Smooth muscle cell (in vitro differentiated cells): ENCODE results near the gene PACS2. TPM values are rescaled to one million over a fixed set of nuclear protein-coding genes. Genes with fewer than 3 reads are reported as not detected.

Experiments
- DNase-seq: peaks from one replicate; lab custom pipeline; 2025; ENCODE audit not compliant: unreplicated experiment; lab: John Stamatoyannopoulos, UW
- H2AFZ ChIP-seq: fragments of 200-600 bp; sonication (generic); 2 replicates; pipeline ENCODE4 v1.6.0; 2016; ENCODE audit warnings: antibody characterized with exemption, low read depth, mild to moderate bottlenecking
- H3F3A ChIP-seq: fragments of 200-600 bp; sonication (generic); 2 replicates; pipeline ENCODE4 v1.6.0; 2017; ENCODE audit warnings: antibody characterized with exemption, low read depth
- H3K27ac ChIP-seq: fragments of 200-600 bp; sonication (generic); 2 replicates; pipeline ENCODE4 v1.5.1; 2016; ENCODE audit warnings: low read depth, mild to moderate bottlenecking
- H3K27me3 ChIP-seq: fragments of 200-600 bp; sonication (generic); 2 replicates; pipeline ENCODE4 v1.6.1; 2016; ENCODE audit warnings: low read depth, mild to moderate bottlenecking
- H3K36me3 ChIP-seq: fragments of 200-600 bp; sonication (generic); 2 replicates; pipeline ENCODE4 v1.5.1; 2016; ENCODE audit warnings: low read depth
- H3K4me1 ChIP-seq: fragments of 200-600 bp; sonication (generic); 2 replicates; pipeline ENCODE4 v1.5.1; 2016; ENCODE audit warnings: low read depth
- H3K4me2 ChIP-seq: fragments of 200-600 bp; sonication (generic); 2 replicates; pipeline ENCODE4 v1.6.0; 2016; ENCODE audit warnings: mild to moderate bottlenecking
- H3K4me3 ChIP-seq: fragments of 200-600 bp; sonication (generic); 2 replicates; pipeline ENCODE4 v1.5.1; 2016; ENCODE audit warnings: mild to moderate bottlenecking
- H3K79me2 ChIP-seq: fragments of 200-600 bp; sonication (generic); 2 replicates; pipeline ENCODE4 v1.6.0; 2016; ENCODE audit warnings: low read depth, mild to moderate bottlenecking
- H3K9ac ChIP-seq: fragments of 200-600 bp; sonication (generic); 2 replicates; pipeline ENCODE4 v1.6.0; 2016; ENCODE audit warnings: low read depth
- H3K9me3 ChIP-seq: fragments of 200-600 bp; sonication (generic); replicated peaks from 2 replicates; pipeline ENCODE4 v1.5.1; 2016; ENCODE audit warnings: low read depth
- H4K20me1 ChIP-seq: fragments of 200-600 bp; sonication (generic); 2 replicates; pipeline ENCODE4 v1.6.0; 2016; ENCODE audit warnings: low read depth
- CTCF ChIP-seq: fragments of 200-600 bp; sonication (generic); IDR thresholded peaks from 2 replicates; pipeline ENCODE4 v1.5.1; 2017; ENCODE audit warnings: borderline replicate concordance, mild to moderate bottlenecking, antibody characterized with exemption; ENCODE audit not compliant: insufficient read depth, poor library complexity, severe bottlenecking
- WGBS: methylation state at CpG from one replicate; pipeline ENCODE4 v1.1.7; 2016; ENCODE audit warnings: low lambda C conversion rate; 5-methylcytosine and 5-hydroxymethylcytosine counted together
- polyA plus RNA-seq: library from polyadenylated mRNA; unstranded; fragments of >200 nt; fragmentation: Nextera tagmentation; extraction: Ambion mirVana; gene quantifications from 2 replicates; pipeline ENCODE4 v1.2.1, GENCODE V29; 2016
- total RNA-seq: library from RNA; depleted of rRNA; stranded (reverse); fragments of >200 nt; gene quantifications from 2 replicates; pipeline ENCODE4 v1.2.3, GENCODE V29; 2014

The PACS2 gene
- total and polyA plus RNA-seq, 2 experiments from 2014 or later: 36.9 to 49.1 TPM

DNA sequence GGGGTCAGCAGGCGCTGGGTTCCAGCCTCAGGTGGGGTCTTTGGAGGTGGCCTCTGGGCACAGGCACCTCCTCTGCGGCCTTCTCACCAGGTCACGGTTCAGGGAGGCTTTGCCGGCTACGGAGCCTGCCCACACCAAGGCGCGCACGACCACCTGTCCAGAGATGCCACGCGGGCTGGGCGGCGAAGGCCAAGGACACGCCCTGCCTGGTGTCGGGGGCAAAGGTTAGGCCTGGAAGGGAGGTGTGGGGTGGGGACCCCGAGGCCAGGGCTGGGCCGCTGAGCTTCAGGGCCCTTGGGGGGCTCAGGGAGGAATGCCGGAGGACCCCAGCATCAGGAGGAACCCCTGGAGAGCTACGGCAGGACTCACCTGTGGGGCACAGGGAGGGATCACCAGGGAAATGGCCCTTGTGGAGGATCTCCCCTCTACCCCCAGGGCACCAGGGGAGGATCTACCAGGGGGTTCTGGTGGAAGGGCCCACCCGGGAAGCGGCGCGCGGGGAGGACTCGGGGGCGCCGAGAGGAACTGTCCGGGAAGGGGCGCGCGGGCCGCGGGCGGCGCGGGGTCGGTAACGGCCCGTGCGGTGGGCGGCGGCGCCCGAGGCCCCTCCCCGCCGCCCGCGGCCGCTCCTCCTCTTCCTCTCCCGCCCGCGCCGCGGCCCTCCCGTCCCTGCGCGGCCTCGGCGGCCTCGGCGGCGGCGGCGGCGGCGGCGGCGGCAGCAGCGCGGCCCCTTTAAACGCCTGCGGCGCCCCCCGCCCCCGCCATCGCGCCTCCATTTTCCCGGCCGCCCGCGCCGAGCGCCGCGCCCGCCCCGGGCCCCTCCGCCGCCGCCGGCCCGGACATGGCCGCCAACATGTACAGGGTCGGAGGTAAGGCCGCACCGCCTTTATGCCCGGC is 104.9 kb downstream of the PACS2 start, which contains the start of gene MTA1:
TSS of gene MTA1 (plus strand) at position 633 of the 897 bp plus-strand sequence. CDS start at position 842, 209 bp downstream.
- TF ChIP-seq CTCF: no peak
- DNase-seq: no peak
- Histone ChIP-seq H3K36me3 (no peaks in the 10 kb centered on the region), H3F3A (peaks cover 1% of the 10 kb centered on the region), H3K4me1 (peaks cover 18% of the 10 kb centered on the region), H3K9ac (peak within 1 kb of the TSS; percentile 73), H3K9me3 (no peaks in the 10 kb centered on the region), H3K4me2 (peak within 1 kb of the TSS; percentile 99), H3K4me3 (peak within 1 kb of the TSS; percentile 76), H4K20me1 (peaks cover 36% of the 10 kb centered on the region), H3K79me2 (peaks cover 45% of the 10 kb centered on the region), H3K27ac (peak within 1 kb of the TSS; percentile 15), H2AFZ (peak within 1 kb of the TSS; percentile 90), H3K27me3 (no peaks in the 10 kb centered on the region)
- WGBS: 44% methylated on average over 16 of the region's 96 CpGs

GRCh38 chr14:105420101-105420973 is 105.8 kb downstream of the PACS2 start:
- Histone ChIP-seq H3F3A (no peaks in the 10 kb centered on the region), H3K27me3 (no peaks in the 10 kb centered on the region), H3K9me3 (no peaks in the 10 kb centered on the region), H3K36me3 (no peaks in the 10 kb centered on the region), H3K27ac (peak overlapping the region; percentile 15), H3K9ac (peak overlapping the region; percentile 68), H4K20me1 (peaks cover 45% of the 10 kb centered on the region), H3K79me2 (peaks cover 54% of the 10 kb centered on the region), H3K4me1 (peaks cover 15% of the 10 kb centered on the region), H3K4me2 (peak overlapping the region; percentile 99), H3K4me3 (peak overlapping the region; percentile 76), H2AFZ (no peak overlapping the region)
- WGBS: 4% methylated on average over 23 of the region's 67 CpGs
- TF ChIP-seq CTCF: no peak
- DNase-seq: no peak

DNA sequence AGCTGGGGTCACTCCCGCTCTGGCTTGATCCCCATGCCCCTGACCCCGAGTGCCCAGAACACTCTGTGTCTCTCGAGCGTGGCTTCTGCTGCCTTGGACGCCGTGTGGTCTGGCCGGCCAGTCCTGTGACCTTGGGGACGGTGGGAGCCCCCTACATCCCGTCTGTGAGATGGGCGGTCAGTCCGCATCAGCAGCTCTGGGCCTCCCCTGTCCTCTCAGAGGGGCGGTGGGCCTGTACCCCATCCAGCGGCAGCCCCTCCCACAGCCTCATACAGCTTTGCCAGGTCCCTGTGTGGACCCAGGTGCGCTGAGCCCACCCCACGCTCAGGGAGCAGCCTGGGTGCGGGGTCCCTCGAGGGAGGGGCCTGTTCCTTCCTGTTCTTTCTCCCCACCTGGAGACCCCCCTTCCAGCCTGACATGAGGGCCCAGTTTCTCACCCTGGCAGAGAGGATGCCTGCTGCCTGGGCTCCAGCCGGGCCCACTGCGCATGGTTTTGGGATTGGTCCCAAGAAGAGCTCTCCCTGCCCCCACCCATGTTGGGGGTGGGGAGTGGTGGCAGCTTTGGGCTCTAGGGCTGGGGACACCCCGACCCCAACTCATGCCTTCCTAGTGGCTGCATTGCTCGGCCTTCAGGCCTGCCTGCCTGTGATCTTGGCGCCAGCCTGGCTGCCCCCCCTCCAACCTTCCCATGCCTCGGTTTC is 106.6 kb downstream of the PACS2 start:
- H4K20me1 ChIP-seq: peaks cover 52% of the 10 kb centered on the region
- WGBS: 61% methylated on average over 21 of the region's 23 CpGs
- peaks cover 13% of the 10 kb centered on the region for H3K4me1 ChIP-seq
- H3K36me3 ChIP-seq: no peaks in the 10 kb centered on the region
- H3K27ac ChIP-seq: no peak overlapping the region
- no peak overlapping the region for H2AFZ ChIP-seq
- H3K9ac ChIP-seq: no peak overlapping the region
- no peaks in the 10 kb centered on the region for H3F3A ChIP-seq
- H3K27me3 ChIP-seq: no peaks in the 10 kb centered on the region
- peak overlapping the region; percentile 99 for H3K4me2 ChIP-seq
- H3K4me3 ChIP-seq: peak overlapping the region; percentile 76
- H3K9me3 ChIP-seq: no peaks in the 10 kb centered on the region
- TF ChIP-seq CTCF: no peak
- peaks cover 60% of the 10 kb centered on the region for H3K79me2 ChIP-seq
- no peak for DNase-seq
